Measurements from ENCODE around the gene CCDC134. TPM values are rescaled to one million over a fixed set of nuclear protein-coding genes. Genes with fewer than 3 reads are reported as not detected.

Gene CCDC134
- total RNA-seq, 4 donors from 2014 or later, result 6.6 to 18.8 (median 14.4) TPM

DNA sequence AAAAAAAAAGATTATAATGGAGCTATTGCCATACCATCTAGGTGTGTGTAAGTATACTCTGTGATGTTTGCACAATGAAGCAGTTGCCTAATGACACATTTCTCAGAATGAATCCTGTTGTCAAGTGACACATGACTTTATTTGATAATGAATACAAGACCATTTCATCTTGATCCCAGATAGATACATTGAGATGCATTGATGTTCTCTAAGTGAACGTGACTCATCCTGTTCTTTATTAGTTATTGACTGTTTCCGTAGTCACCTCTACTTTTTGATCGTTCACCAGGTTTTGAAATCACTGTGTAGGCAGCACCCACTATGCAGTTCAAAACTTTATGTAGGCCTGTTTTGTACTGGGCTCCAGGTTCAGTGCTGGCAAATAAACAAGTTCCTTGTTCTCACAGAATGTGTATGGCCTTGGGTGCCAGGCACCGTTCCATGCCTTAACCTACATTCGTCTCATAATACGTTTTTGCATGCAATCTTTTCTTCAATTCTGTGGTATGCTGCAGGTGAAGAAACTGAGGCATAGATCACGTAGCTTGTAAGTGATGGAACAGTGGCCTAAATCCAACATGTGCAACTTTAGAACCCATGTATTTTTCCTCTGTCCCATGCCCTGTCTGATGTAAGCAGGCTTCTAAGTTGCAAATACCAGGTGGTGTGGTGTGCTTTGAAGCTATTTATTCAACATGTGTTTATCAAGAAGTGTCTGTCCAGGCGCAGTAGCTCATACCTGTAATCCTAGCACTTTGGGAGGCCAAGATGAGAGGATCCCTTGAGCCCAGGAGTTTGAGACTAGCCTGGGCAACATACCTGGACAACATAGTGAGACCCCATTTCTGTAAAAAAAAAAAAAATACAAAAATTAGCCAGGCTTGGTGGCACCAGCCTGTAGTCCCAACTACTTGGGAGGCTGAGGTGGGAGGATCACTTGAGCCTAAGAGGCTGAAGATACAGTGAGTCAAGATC is 42.8 kb downstream of the CCDC134 start:
- Histone ChIP-seq H3K36me3 (no peaks in the 10 kb centered on the region), H3K9me3 (no peaks in the 10 kb centered on the region), H3K4me3 (replicated peaks in 1 of 3) (no peak overlapping the region), H3K27ac (no peak overlapping the region), H3K4me1 (peaks cover 20 to 22% of the 10 kb centered on the region in 2 donors), H3K27me3 (no peaks in the 10 kb centered on the region)
- WGBS, 2 donors, result 97 to 98% methylated on average over 8 of the region's 8 CpGs
- TF ChIP-seq POLR2A (IDR thresholded peaks at IDR 0.05) (no peak), CTCF (IDR thresholded peaks at IDR 0.05) (no peak)
- DNase-seq, result no peak
- intact Hi-C loops (cut with DNase I), result no loop called here

- TF ChIP-seq CTCF (IDR thresholded peaks at IDR 0.05), result no peak
- no peak for TF ChIP-seq POLR2A (IDR thresholded peaks at IDR 0.05)
These were observed 43.6 kb downstream of the CCDC134 start for GRCh38 chr22:41844036-41844435.

GRCh38 chr22:41844513-41844912 is 44.0 kb downstream of the CCDC134 start:
- intact Hi-C loops (cut with DNase I), result no loop called here
- H3K4me3 ChIP-seq (replicated peaks in 1 of 3), result no peak overlapping the region
- H3K9me3 ChIP-seq, result no peaks in the 10 kb centered on the region
- peaks cover 20 to 22% of the 10 kb centered on the region in 2 donors for H3K4me1 ChIP-seq
- TF ChIP-seq CTCF (IDR thresholded peaks at IDR 0.05) (no peak), POLR2A (IDR thresholded peaks at IDR 0.05) (no peak)
- DNase-seq, result no peak
- 42 to 49% methylated on average over 3 of the region's 3 CpGs for WGBS, 2 donors
- H3K27me3 ChIP-seq, result no peaks in the 10 kb centered on the region
- no peak overlapping the region for H3K27ac ChIP-seq
- H3K36me3 ChIP-seq, result no peaks in the 10 kb centered on the region

More at GRCh38 chr22:41844036-41844435, 43.6 kb downstream of the CCDC134 start:
- Histone ChIP-seq H3K9me3 (no peaks in the 10 kb centered on the region), H3K4me1 (peaks cover 20 to 22% of the 10 kb centered on the region in 2 donors), H3K27ac (no peak overlapping the region), H3K4me3 (replicated peaks in 1 of 3) (no peak overlapping the region), H3K36me3 (no peaks in the 10 kb centered on the region), H3K27me3 (no peaks in the 10 kb centered on the region)
- DNase-seq, result no peak
- intact Hi-C loops (cut with DNase I), result no loop called here
- 54 to 89% methylated on average over 1 of the region's 1 CpG for WGBS, 2 donors

DNA sequence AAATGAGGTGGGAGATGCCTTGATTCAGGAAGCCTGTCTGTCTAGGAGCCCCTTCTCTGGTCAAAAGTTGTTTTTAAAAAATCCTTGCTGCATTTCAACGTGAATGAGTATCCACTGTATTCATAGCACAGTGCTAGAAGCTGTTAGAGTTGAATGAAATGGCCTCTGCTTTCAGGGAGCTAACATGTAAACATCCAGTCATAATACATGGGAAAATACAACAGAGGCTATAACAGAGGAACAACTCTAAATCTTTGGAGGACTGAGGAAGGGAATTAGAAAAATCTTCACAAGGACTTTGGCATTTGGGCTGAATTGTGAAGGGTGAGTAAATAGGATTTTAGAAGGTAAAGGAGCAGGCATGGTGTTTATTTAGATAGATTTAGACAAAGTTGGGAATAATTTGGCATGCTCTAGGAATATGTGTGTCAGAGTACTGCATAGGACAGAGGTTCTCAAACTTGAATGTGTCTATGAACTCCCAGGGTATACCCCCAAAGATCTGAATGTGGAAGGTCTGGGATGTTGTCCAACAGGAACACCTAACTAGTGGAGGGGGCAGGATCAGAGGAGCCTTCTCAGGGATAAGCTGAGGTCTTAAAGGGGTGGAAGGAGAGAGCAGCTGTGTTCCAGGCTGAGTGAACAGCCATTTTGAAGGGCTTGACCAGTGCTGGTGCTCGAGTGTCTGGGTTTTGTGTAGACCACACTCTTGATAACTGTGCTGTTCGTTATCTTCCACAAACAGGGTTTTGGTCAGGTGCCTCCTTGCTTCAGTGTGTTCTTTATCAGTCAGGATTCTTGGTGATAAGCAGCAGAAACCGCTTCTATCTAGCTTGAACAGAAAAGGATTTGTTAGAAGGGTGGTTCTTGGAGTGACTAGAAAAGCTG is 45.1 kb downstream of the CCDC134 start:
- Histone ChIP-seq H3K9me3 (no peaks in the 10 kb centered on the region), H3K4me3 (replicated peaks in 1 of 3) (no peak overlapping the region), H3K27ac (no peak overlapping the region), H3K4me1 (peaks cover 20 to 22% of the 10 kb centered on the region in 2 donors), H3K27me3 (no peaks in the 10 kb centered on the region), H3K36me3 (no peaks in the 10 kb centered on the region)
- intact Hi-C loops (cut with DNase I), result no loop called here
- TF ChIP-seq POLR2A (IDR thresholded peaks at IDR 0.05) (no peak), CTCF (IDR thresholded peaks at IDR 0.05) (no peak)
- 62 to 72% methylated on average over 4 of the region's 4 CpGs for WGBS, 2 donors
- DNase-seq, result no peak
